ENCODE data around the gene GINS1. TPM values are rescaled to one million over a fixed set of nuclear protein-coding genes. Genes with fewer than 3 reads are reported as not detected.

Gene GINS1
- total and polyA plus RNA-seq, 2 donors (not counting 3 experiments of a cell fraction or from before 2014, with no cell fraction given) = 8.2 to 26.3 TPM

- BruUV-seq (replicated peaks) = no TSS peak
- Histone ChIP-seq H3K9me3 (replicated peaks; ENCODE audit: control insufficient read depth, insufficient read depth, low read length) (no peaks in the 10 kb centered on the region), H4K20me1 (replicated peaks; ENCODE audit: control insufficient read depth, extremely low read depth, insufficient read depth, low read length) (no peaks in the 10 kb centered on the region), H3K79me2 (ENCODE audit: control insufficient read depth, insufficient read depth, low read length) (peaks cover 29% of the 10 kb centered on the region), H3K4me3 (replicated peaks in 1 of 3; ENCODE audit: insufficient read depth in 1 of 3, low read depth in 1 of 3, low read length in 3 of 3) (no peak overlapping the region), H3K9ac (replicated peaks; ENCODE audit: extremely low read depth, insufficient read depth, low read length) (no peak overlapping the region), H3K4me1 (ENCODE audit: control insufficient read depth, extremely low read depth, insufficient read depth, low read length) (no peaks in the 10 kb centered on the region), H3K36me3 (ENCODE audit: control insufficient read depth in 2 of 2, extremely low read depth in 1 of 2, insufficient read depth in 2 of 2, low read length in 2 of 2) (no peaks in the 10 kb centered on the region), H3K27me3 (ENCODE audit: control insufficient read depth in 2 of 2, insufficient read depth in 2 of 2, low read length in 2 of 2) (no peaks in the 10 kb centered on the region), H3K27ac (ENCODE audit: insufficient read depth, low read depth, low read length) (no peak overlapping the region), H3K9me1 (replicated peaks; ENCODE audit: control insufficient read depth, extremely low read depth, insufficient read depth, low read length) (no peaks in the 10 kb centered on the region), H2AFZ (ENCODE audit: low read depth, low read length) (no peak overlapping the region), H3K4me2 (ENCODE audit: insufficient read depth, low read length) (no peak overlapping the region)
- ChIA-PET CTCF (interaction anchor here (0.7 kb wide), 1 partner anchor 11 kb away, joined by 3 read pairs; no protein-coding TSS in a partner anchor), POLR2A (no interaction called here)
- FAIRE-seq (no peak), DNase-seq (ENCODE audit: low read depth, low spot score) (no peak)
- intact Hi-C loops (cut with micrococcal nuclease) (no loop called here), dilution Hi-C loops (cut with MboI; ENCODE audit: extremely low pct_ligation_motif_present, low sequenced_read_pairs) (no loop called here)
- TF ChIP-seq POLR2A (IDR thresholded peaks at IDR 0.05; ENCODE audit: low read depth, low read length) (no peak), POLR2AphosphoS5 (IDR thresholded peaks at IDR 0.05; ENCODE audit: insufficient read depth, low read depth, low read length) (no peak), GATA2 (IDR thresholded peaks at IDR 0.05; ENCODE audit: insufficient read depth, insufficient read length, low read depth, low read length) (no peak), MYC (IDR thresholded peaks at IDR 0.05; ENCODE audit: low read depth, low read length) (no peak), JUN (IDR thresholded peaks at IDR 0.05; ENCODE audit: borderline replicate concordance, insufficient read depth, insufficient read length, low read depth) (no peak), FOS (IDR thresholded peaks at IDR 0.05; ENCODE audit: borderline replicate concordance, insufficient read depth, low read length) (no peak), EZH2 (IDR thresholded peaks at IDR 0.05; ENCODE audit: borderline replicate concordance, low read depth, low read length, severe bottlenecking) (no peak), CTCF (IDR thresholded peaks at IDR 0.05; ENCODE audit: extremely low read depth in 1 of 2, insufficient read depth in 1 of 2, low read depth in 1 of 2, low read length in 2 of 2) (no peak)
- TF ChIP-seq, protein P1, sequence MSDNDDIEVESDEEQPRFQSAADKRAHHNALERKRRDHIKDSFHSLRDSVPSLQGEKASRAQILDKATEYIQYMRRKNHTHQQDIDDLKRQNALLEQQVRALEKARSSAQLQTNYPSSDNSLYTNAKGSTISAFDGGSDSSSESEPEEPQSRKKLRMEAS (IDR thresholded peaks at IDR 0.05; ENCODE audit: insufficient read depth, insufficient read length) = no peak
These were observed 28.4 kb upstream of the GINS1 start for GRCh38 chr20:25378884-25379733.

Data from endothelial cell of umbilical vein (primary cell).